Calu3 (cell line): ENCODE data around the gene MCM5. TPM values are rescaled to one million over a fixed set of nuclear protein-coding genes. Genes with fewer than 3 reads are reported as not detected.

ENCODE experiments used
- BruUV-seq: library from RNA; stranded (reverse); fragments of 400-500 nt; replicated peaks from 2 replicates; lab custom pipeline; 2021; lab: Mats Ljungman, UMichigan
- CTCF ChIA-PET: fragments of 300-600 bp; sonication (Branson Sonifier 250); formaldehyde crosslinking; loops from one replicate; lab custom pipeline; 2022; ENCODE audit warnings: antibody characterized with exemption; lab: Charles Lee
- DNase-seq: peaks from one replicate; pipeline ENCODE4 v3.0.0; 2022
- H3K27ac Mint-ChIP-seq: one replicate; pipeline ENCODE4 v1.8.0; 2022; ENCODE audit warnings: mixed read lengths; ENCODE audit not compliant: unreplicated experiment
- H3K27me3 Mint-ChIP-seq: one replicate; pipeline ENCODE4 v1.8.0; 2022; ENCODE audit warnings: mixed read lengths; ENCODE audit not compliant: unreplicated experiment
- H3K36me3 Mint-ChIP-seq: one replicate; pipeline ENCODE4 v1.8.0; 2022; ENCODE audit warnings: mild to moderate bottlenecking, moderate library complexity, mixed read lengths; ENCODE audit not compliant: insufficient read depth, unreplicated experiment
- H3K4me1 Mint-ChIP-seq: one replicate; pipeline ENCODE4 v1.8.0; 2022; ENCODE audit warnings: mild to moderate bottlenecking, low read depth, mixed read lengths; ENCODE audit not compliant: unreplicated experiment
- H3K4me3 Mint-ChIP-seq: one replicate; pipeline ENCODE4 v1.8.0; 2022; ENCODE audit warnings: mild to moderate bottlenecking, low read depth, moderate library complexity, mixed read lengths; ENCODE audit not compliant: unreplicated experiment
- H3K9me3 Mint-ChIP-seq: one replicate; pipeline ENCODE4 v1.8.0; 2022; ENCODE audit warnings: low read depth, mixed read lengths; ENCODE audit not compliant: unreplicated experiment
- intact Hi-C: fragments of 100-400 bp; cut with micrococcal nuclease; formaldehyde crosslinking; loops from one replicate; pipeline ENCODE4 v1.10.0; 2022; ENCODE audit not compliant: unreplicated experiment
- total RNA-seq: library from RNA; stranded (reverse); gene quantifications from 2 replicates; pipeline ENCODE4 v1.2.3, GENCODE V29; 2022
- TF ChIP-seq, protein P1 (sequence below): fragments of 200-600 bp; IDR thresholded peaks from one replicate; pipeline ENCODE4 v1.8.0; 2022; ENCODE audit warnings: antibody characterized with exemption; ENCODE audit not compliant: unreplicated experiment

MCM5 gene
- total RNA-seq, 1 experiment from 2014 or later: 88.4 TPM

- BruUV-seq: no TSS peak
- DNase-seq: no peak
- H3K27me3 Mint-ChIP-seq: no peaks in the 10 kb centered on the region
- no peaks in the 10 kb centered on the region for H3K36me3 Mint-ChIP-seq
- H3K9me3 Mint-ChIP-seq: no peaks in the 10 kb centered on the region
- intact Hi-C loops: no loop called here
- H3K4me1 Mint-ChIP-seq: no peaks in the 10 kb centered on the region
- TF ChIP-seq, protein P1, sequence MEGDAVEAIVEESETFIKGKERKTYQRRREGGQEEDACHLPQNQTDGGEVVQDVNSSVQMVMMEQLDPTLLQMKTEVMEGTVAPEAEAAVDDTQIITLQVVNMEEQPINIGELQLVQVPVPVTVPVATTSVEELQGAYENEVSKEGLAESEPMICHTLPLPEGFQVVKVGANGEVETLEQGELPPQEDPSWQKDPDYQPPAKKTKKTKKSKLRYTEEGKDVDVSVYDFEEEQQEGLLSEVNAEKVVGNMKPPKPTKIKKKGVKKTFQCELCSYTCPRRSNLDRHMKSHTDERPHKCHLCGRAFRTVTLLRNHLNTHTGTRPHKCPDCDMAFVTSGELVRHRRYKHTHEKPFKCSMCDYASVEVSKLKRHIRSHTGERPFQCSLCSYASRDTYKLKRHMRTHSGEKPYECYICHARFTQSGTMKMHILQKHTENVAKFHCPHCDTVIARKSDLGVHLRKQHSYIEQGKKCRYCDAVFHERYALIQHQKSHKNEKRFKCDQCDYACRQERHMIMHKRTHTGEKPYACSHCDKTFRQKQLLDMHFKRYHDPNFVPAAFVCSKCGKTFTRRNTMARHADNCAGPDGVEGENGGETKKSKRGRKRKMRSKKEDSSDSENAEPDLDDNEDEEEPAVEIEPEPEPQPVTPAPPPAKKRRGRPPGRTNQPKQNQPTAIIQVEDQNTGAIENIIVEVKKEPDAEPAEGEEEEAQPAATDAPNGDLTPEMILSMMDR: no peak
- CTCF ChIA-PET: no interaction called here
- no peak overlapping the region for H3K4me3 Mint-ChIP-seq
- no peak overlapping the region for H3K27ac Mint-ChIP-seq
Observed at GRCh38 chr22:35446365-35446764, 46.4 kb downstream of the MCM5 start.

GRCh38 chr22:35448523-35448922 lies 48.6 kb downstream of the MCM5 start:
- Mint-ChIP-seq H3K27me3 (no peaks in the 10 kb centered on the region), H3K4me1 (no peaks in the 10 kb centered on the region), H3K27ac (no peak overlapping the region), H3K9me3 (no peaks in the 10 kb centered on the region), H3K4me3 (no peak overlapping the region), H3K36me3 (no peaks in the 10 kb centered on the region)
- TF ChIP-seq, protein P1: no peak
- no TSS peak for BruUV-seq
- CTCF ChIA-PET: interaction anchor here (0.6 kb wide), 1 partner anchor 154 kb away, joined by 7 read pairs; no protein-coding TSS in a partner anchor
- no peak for DNase-seq
- intact Hi-C loops: no loop called here

DNA sequence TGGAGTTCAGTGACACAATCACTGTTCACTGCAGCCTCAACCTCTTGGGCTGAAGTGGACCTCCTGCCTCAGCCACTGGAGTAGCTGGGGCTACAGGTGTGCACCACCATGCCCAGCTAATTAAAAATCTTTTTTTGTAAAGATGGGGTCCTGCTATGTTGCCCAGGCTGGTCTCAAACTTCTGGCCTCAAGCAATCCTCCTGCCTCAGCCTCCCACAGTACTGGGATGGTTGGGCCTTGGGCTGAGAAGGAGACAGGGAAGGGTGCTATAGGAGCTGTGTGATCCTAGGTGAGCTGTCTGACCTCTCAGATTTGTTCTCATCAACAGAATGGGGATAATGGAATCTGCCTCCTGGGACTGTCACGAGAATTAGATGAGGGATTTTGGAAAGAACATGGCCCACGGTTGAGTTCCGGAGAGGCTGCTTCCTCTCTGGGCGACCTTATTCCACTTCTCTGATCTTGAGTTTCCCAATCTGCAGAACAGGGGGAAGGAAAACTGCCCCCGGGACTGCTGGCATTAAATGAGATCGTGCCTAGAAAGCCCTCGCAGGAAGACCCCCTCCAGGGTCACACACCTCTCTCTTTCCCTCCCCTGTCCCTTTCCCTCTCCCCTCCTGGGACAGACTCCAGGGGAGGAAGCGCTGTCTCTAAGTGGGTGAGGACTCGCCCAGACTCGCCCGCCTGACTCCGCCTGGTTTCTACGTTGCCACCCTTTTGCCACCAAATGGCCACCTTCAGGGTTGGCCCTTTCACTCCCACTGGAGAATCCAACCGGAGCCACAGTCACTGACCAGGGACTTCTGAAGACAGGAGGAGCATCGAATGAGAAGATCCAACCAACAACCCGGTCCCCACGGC lies 50.1 kb downstream of the MCM5 start:
- no peak for DNase-seq
- H3K36me3 Mint-ChIP-seq: no peaks in the 10 kb centered on the region
- intact Hi-C loops: no loop called here
- no TSS peak for BruUV-seq
- no peaks in the 10 kb centered on the region for H3K9me3 Mint-ChIP-seq
- CTCF ChIA-PET: interaction anchor here (0.6 kb wide), 1 partner anchor 100 kb away, joined by 5 read pairs; no protein-coding TSS in a partner anchor
- TF ChIP-seq, protein P1: no peak
- H3K4me3 Mint-ChIP-seq: no peak overlapping the region
- no peaks in the 10 kb centered on the region for H3K27me3 Mint-ChIP-seq
- H3K4me1 Mint-ChIP-seq: no peaks in the 10 kb centered on the region
- H3K27ac Mint-ChIP-seq: no peak overlapping the region

- Mint-ChIP-seq H3K4me3 (no peak overlapping the region), H3K27ac (no peak overlapping the region), H3K9me3 (no peaks in the 10 kb centered on the region), H3K4me1 (no peaks in the 10 kb centered on the region), H3K27me3 (no peaks in the 10 kb centered on the region), H3K36me3 (no peaks in the 10 kb centered on the region)
- TF ChIP-seq, protein P1: no peak
- BruUV-seq: no TSS peak
- DNase-seq: no peak
- CTCF ChIA-PET: no interaction called here
- intact Hi-C loops: no loop called here
Observed at GRCh38 chr22:35450824-35451569, 51.1 kb downstream of the MCM5 start.
